ENCODE data around the gene GBP3.
"Not testable (repeated sequence)": the region's sequence is repeated elsewhere in the genome, so short reads cannot be mapped to it uniquely, and the experiment has no call there.

The GBP3 gene

GRCh38 chr1:89023026-89023425 is 360 bp upstream of the GBP3 start:
- Histone ChIP-seq H2AFZ (ENCODE audit: low read depth, low read length) (peak overlapping the region; percentile 92), H3K4me2 (ENCODE audit: low read length) (peak overlapping the region; percentile 77), H3K27me3 (ENCODE audit: low read depth, low read length) (no peaks in the 10 kb centered on the region), H3K4me1 (ENCODE audit: low read length) (peaks cover 14% of the 10 kb centered on the region), H3K79me2 (ENCODE audit: low read length) (no peaks in the 10 kb centered on the region), H3K9ac (ENCODE audit: low read length) (0 out of 2 replicates have a peak overlapping the region, but pooled peaks have one; percentile 35), H3K9me3 (ENCODE audit: insufficient read depth, low read length) (no peaks in the 10 kb centered on the region), H3K27ac (ENCODE audit: low read length) (no peak overlapping the region), H3K36me3 (replicated peaks; ENCODE audit: low read depth, low read length) (peaks cover 4% of the 10 kb centered on the region), H4K20me1 (ENCODE audit: insufficient read depth, low read length) (no peaks in the 10 kb centered on the region), H3K4me3 (ENCODE audit: low read length) (peak overlapping the region; percentile 67)
- TF ChIP-seq, protein P1, sequence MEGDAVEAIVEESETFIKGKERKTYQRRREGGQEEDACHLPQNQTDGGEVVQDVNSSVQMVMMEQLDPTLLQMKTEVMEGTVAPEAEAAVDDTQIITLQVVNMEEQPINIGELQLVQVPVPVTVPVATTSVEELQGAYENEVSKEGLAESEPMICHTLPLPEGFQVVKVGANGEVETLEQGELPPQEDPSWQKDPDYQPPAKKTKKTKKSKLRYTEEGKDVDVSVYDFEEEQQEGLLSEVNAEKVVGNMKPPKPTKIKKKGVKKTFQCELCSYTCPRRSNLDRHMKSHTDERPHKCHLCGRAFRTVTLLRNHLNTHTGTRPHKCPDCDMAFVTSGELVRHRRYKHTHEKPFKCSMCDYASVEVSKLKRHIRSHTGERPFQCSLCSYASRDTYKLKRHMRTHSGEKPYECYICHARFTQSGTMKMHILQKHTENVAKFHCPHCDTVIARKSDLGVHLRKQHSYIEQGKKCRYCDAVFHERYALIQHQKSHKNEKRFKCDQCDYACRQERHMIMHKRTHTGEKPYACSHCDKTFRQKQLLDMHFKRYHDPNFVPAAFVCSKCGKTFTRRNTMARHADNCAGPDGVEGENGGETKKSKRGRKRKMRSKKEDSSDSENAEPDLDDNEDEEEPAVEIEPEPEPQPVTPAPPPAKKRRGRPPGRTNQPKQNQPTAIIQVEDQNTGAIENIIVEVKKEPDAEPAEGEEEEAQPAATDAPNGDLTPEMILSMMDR (IDR thresholded peaks at IDR 0.05; ENCODE audit: low read depth, low read length): no peak
- no peak for TF ChIP-seq EZH2phosphoT487 (IDR thresholded peaks at IDR 0.05; ENCODE audit: low read depth)

- H3K9ac ChIP-seq (ENCODE audit: low read length); H3K27ac ChIP-seq (ENCODE audit: low read length); H3K27me3 ChIP-seq (ENCODE audit: low read depth, low read length); H3K36me3 ChIP-seq (replicated peaks; ENCODE audit: low read depth, low read length); H3K4me3 ChIP-seq (ENCODE audit: low read length); H3K4me2 ChIP-seq (ENCODE audit: low read length); H3K9me3 ChIP-seq (ENCODE audit: insufficient read depth, low read length); H2AFZ ChIP-seq (ENCODE audit: low read depth, low read length); H4K20me1 ChIP-seq (ENCODE audit: insufficient read depth, low read length); H3K79me2 ChIP-seq (ENCODE audit: low read length): not testable (repeated sequence)
- peaks cover 17% of the 10 kb centered on the region for H3K4me1 ChIP-seq (ENCODE audit: low read length)
Measured at GRCh38 chr1:89018318-89018717, 4.3 kb downstream of the GBP3 start.

- Histone ChIP-seq H3K9me3 (ENCODE audit: insufficient read depth, low read length) (no peaks in the 10 kb centered on the region), H4K20me1 (ENCODE audit: insufficient read depth, low read length) (no peaks in the 10 kb centered on the region), H3K79me2 (ENCODE audit: low read length) (no peaks in the 10 kb centered on the region), H3K27me3 (ENCODE audit: low read depth, low read length) (no peaks in the 10 kb centered on the region), H3K4me2 (ENCODE audit: low read length) (no peak overlapping the region), H3K4me1 (ENCODE audit: low read length) (no peaks in the 10 kb centered on the region), H3K36me3 (replicated peaks; ENCODE audit: low read depth, low read length) (no peaks in the 10 kb centered on the region), H3K9ac (ENCODE audit: low read length) (no peak overlapping the region), H3K4me3 (ENCODE audit: low read length) (no peak overlapping the region), H2AFZ (ENCODE audit: low read depth, low read length) (no peak overlapping the region), H3K27ac (ENCODE audit: low read length) (no peak overlapping the region)
- TF ChIP-seq, protein P1 (IDR thresholded peaks at IDR 0.05; ENCODE audit: low read depth, low read length): no peak
- TF ChIP-seq EZH2phosphoT487 (IDR thresholded peaks at IDR 0.05; ENCODE audit: low read depth): no peak
Measured at GRCh38 chr1:89008511-89008910, 14.2 kb downstream of the GBP3 start.

GRCh38 chr1:89005286-89006151 is 17.1 kb downstream of the GBP3 start:
- no peaks in the 10 kb centered on the region for H3K79me2 ChIP-seq (ENCODE audit: low read length)
- no peak overlapping the region for H3K4me2 ChIP-seq (ENCODE audit: low read length)
- no peak overlapping the region for H2AFZ ChIP-seq (ENCODE audit: low read depth, low read length)
- TF ChIP-seq, protein P1 (IDR thresholded peaks at IDR 0.05; ENCODE audit: low read depth, low read length): no peak
- no peak overlapping the region for H3K4me3 ChIP-seq (ENCODE audit: low read length)
- H3K9me3 ChIP-seq (ENCODE audit: insufficient read depth, low read length): no peaks in the 10 kb centered on the region
- 0 out of 2 replicates have a peak, but pooled peaks cover 6% of the 10 kb centered on the region for H3K4me1 ChIP-seq (ENCODE audit: low read length)
- no peaks in the 10 kb centered on the region for H4K20me1 ChIP-seq (ENCODE audit: insufficient read depth, low read length)
- no peak overlapping the region for H3K27ac ChIP-seq (ENCODE audit: low read length)
- no peaks in the 10 kb centered on the region for H3K36me3 ChIP-seq (replicated peaks; ENCODE audit: low read depth, low read length)
- H3K9ac ChIP-seq (ENCODE audit: low read length): no peak overlapping the region
- no peaks in the 10 kb centered on the region for H3K27me3 ChIP-seq (ENCODE audit: low read depth, low read length)

GRCh38 chr1:89002176-89002575 is 20.5 kb downstream of the GBP3 start:
- not testable (repeated sequence) for H3K9me3 ChIP-seq (ENCODE audit: insufficient read depth, low read length); H3K9ac ChIP-seq (ENCODE audit: low read length); H3K36me3 ChIP-seq (replicated peaks; ENCODE audit: low read depth, low read length); H3K4me2 ChIP-seq (ENCODE audit: low read length); H3K79me2 ChIP-seq (ENCODE audit: low read length); H3K27me3 ChIP-seq (ENCODE audit: low read depth, low read length); H3K27ac ChIP-seq (ENCODE audit: low read length); H2AFZ ChIP-seq (ENCODE audit: low read depth, low read length); H4K20me1 ChIP-seq (ENCODE audit: insufficient read depth, low read length); H3K4me3 ChIP-seq (ENCODE audit: low read length); H3K4me1 ChIP-seq (ENCODE audit: low read length)

Data from OCI-LY3 (cell line).